H4 (cell line): ENCODE data around the gene EIF2S1. TPM values are rescaled to one million over a fixed set of nuclear protein-coding genes. Genes with fewer than 3 reads are reported as not detected.
"Not testable (repeated sequence)": the region's sequence is repeated elsewhere in the genome, so short reads cannot be mapped to it uniquely, and the experiment has no call there.

Experiments used
- DNase-seq: peaks from one replicate; pipeline ENCODE4 v3.0.0-alpha.2; 2015; ENCODE audit warnings: low spot score
- total RNA-seq: library from RNA; depleted of rRNA; stranded (reverse); fragments of >200 nt; shearing (Covaris generic); gene quantifications from 2 replicates; pipeline ENCODE4 v1.2.3, GENCODE V29; 2014

EIF2S1 gene
- total RNA-seq, 1 experiment from 2014 or later, result 295 TPM

DNA sequence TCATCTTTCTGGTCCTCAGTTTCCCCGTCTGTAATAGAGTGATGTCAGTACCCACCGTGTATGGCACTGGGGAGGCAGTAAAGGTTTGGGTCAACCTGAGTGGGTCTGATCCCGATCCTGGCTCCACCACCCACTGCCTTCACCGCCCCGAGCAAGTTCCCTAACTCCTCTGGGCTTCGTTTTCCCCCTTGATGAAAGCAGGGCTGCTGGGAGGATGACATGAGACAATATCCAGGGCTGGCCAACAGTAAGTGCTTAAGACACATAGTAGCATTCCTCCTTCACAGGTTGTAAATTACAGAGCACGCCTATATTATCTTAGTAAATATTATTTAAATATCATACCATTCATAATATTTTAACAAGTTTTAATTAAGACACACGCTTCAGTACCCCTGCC is 51.2 kb downstream of the EIF2S1 start:
- DNase-seq, result no peak

DNA sequence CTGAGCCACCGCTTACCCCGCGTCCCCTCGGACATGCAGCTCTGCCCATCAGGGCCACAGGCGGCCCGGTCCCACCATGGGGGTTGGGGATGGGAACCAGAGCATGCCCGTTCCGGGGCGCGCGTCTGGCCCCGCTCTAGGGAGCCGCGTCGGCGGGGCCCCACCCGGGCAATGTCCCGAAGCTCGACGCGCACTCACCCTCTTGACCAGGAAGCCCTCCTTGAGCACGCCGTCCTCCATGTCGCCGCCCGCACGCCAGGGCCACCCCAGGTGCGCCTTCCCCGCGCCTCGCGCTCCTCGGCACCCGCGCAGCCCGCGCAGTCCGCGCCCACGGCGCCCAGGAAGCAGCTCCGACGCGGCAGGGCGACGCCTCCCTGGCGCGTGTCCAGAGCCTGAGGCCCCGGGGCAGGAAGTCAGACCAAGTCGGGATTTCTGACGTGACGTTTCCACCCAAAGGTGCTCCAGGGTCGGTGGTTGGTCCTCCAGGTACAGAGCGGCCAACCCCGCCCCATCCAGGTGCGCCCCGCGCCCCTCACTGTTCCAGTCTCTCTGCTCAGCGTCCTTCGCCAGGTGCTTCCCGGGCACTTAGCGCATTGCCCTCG is 51.8 kb downstream of the EIF2S1 start, which contains the start of gene PLEK2:
PLEK2 (minus strand) TSS at position 346 of the 602 bp plus-strand sequence; CDS start at position 240, 106 bp downstream.
- no peak for DNase-seq

DNA sequence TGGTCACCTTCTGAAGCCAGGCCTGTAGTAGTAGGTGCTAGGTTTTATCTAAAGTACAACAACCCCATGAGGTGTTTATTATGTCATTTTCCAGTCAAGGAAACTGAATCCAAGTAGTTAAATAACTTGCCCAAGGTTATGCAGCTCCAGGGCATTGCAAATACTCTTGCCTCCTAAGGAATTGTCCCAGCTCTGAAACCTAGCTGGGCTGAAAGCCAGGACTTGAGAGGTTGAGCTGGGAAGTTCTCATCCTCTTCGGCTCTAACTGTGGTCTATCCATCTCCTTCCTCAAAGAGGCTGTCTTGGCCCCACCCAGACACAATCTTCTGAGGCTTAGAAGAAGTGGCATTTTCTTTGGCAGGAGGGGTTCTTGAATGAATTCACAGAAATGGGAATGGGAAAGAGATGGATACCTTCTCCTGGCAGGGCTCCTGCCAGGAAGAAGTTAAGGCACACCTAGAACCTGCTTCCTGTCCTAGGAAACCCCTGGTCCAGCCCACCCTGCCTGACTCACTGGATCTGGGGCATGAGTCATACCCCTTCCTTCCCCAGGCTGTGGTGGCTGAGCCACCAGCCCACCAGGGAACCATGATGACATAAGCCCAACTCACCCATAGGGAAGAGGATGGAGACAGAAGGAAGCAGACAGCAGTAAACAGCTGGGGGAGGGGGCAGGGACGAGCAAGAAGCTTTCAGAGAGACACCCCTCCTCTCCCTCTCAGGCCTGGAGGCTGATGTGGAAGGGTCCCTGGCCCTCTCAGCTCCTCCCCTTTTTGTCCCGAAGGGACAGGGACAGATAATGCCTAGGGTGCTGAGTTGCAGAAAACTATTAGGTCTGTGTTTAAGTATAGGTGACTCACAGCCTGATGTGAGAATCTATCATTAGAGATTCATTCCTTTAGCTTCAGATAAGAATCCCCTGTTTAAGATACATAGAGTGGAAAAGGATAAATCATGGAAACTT is 54.0 kb downstream of the EIF2S1 start:
- peak; percentile 87 for DNase-seq

DNA sequence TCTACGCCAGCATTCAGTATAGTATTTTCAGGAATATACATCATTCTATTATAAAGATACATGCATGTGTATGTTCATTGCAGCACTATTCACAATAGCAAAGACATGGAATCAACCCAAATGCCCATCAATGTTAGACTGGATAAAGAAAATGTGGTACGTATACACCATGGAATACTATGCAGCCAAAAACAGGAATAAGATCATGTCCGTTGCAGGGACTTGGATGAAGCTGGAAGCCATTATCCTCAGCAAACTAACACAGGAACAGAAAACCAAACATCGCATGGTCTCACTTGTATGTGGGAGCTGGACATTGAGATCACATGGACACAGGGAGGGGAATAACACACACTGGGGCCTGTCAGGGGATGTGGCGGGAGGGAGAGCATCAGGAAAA is 55.5 kb downstream of the EIF2S1 start:
- not testable (repeated sequence) for DNase-seq

DNA sequence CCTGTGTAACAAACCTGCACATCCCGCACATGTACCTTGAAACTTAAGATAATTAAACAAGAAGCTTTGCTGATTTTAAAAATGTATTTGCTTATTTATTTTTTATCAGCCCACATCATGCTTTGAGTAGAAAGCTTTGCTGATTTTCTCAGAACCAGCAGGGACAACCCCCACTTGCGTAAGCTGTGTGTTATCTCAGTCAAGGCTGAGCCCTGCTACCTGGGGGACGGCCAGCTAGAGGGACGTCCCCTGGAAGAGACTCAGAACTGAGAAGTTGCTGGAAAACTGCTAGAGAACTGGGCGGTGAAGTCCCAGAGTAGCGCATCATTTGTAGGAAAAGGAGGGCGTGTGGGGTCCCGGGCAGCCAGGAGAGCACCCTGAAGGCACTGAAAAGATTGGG is 56.0 kb downstream of the EIF2S1 start:
- no peak for DNase-seq

DNA sequence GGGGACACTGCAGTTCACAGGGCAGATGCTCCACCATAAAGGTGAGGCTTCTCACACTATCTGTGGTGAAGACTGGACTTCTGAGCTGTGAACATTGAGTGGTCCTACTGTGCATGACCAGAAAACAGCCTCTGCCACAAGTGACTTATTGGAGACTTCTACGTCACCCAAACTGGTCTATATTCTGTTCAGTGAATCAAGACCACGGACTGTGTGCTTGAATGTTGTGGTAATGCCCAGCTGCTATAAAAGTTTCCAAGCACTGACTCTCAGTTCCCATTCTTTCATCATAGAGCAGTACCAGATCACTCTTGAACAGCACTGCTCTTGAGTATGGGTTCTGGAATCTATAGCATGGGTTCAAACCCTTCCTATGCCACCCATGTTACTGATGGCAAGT is 56.7 kb downstream of the EIF2S1 start:
- no peak for DNase-seq

DNA sequence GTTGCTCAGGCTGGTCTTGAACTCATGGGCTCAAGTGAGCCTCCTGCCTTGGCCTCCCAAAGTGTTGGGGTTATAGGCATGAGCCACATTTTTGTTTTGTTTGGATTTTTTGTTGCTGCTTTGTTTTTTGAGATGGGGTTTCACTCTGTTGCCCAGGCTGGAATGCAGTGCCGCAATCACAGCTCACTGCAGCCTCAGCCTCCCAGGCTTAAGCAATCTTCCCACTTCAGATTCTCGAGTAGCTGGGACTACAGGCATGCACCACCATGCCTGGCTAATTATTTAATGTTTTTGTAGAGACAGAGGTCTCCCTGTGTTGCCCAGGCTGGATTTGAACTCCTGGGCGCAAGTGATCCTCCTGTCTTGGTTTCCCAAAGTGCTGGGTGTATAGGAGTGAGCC is 57.5 kb downstream of the EIF2S1 start:
- DNase-seq, result no peak

DNA sequence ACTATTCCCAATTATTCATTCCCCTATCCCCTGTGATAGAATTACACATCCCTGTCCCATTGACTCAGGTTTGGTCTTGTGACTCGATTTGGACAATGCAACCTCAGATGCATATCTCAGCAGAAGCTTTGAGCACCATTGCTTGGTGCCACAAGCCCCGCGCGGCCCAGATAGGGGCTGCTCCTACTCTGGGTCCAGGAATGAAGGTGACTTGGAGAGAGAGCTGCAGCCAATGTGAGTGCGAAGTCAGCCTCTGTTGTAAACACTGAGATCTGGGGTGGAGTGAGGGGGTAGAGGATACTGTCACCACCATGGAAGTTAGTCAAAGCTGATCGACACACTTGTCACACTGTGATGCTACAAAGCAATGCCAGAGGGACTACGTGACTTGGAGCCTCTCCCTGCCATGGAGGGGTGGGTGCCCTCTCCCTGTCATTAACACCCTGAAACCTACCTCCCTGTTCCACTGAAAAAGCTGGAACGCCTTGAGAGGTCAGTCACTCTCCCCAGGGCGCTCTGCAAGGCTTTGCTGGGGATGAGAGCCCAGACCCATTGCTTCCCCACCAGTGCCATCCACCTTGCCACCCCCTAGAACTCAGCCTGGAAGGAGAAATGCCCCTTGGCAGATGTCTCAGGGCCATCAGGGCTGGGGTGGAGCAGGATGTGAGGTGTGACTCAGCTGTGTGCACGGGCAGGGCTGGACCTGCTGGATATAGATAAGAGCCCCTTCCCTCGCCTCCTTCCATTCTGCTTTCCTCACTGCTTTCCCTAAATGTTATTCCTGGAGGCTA is 58.5 kb downstream of the EIF2S1 start:
- DNase-seq, result peak; percentile 34

DNA sequence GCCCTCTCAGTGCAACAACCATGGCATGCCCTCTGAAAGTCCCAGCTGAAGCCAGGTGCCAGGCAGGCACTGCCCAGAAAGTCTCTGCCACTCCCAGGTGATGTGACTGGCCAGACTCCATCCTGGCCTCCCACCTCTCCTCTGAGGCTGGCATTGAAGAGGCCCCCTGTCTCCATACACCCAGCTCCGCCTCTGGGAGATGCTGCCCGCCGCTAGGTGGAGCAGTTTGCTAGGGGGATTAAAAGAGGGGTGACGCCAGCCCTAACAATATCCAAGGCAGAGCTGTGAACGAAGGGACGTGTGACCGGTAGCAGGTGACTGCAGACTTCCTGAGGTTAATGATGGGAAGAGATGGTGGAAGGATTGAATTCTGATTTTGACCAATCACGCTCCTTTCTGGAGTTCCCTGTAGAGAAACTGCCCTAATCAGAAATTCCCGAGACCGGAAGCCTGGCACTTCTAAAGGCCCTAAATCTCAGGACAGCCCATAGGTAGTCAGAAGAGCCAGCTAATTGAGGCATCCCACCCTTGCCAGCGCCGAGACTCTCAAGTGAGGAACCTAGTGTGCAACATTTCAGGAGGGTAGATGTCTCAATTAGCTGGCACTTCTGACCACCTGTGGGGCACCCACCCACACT is 60.1 kb downstream of the EIF2S1 start:
- DNase-seq, result no peak

DNA sequence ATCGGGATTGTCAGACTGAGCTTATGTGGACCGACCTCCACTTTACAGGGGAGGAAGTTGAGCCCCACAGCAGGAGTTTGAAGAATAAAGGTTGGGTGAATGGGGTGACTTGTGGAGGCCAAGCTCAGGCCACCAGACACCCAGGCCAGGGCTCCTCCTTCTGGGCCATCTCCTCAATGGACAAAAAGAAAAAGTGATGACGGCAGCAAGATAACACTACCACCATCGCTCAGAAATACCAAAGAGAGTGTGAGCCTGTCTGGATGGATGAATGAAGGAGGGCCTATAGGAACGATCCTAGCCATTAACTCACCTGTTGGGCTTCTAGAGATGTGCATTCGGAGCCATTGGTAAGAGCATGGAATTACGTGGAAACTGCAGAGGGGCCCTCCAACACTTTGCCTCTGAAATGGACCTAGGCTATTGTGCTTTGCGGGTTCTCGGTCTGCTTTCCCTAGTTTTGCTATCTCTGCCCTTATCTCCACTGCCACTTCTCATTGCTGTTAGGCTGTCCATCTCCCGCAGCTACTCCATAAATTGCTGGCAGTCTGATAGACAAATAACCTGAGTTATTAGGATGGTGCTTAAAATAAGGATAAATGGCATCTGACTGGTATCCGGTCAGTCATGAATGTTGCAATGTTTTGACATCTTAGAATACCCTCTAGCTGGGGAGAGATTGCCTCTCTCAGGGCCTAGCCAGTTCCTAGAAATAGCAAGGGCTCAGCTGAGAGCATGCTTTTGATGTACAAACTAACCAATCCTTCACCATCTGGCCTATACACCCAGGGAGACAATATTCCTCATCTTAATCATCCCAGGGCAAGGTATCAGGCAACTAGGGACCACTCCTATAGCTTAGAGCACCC is 61.5 kb downstream of the EIF2S1 start:
- no peak for DNase-seq

DNA sequence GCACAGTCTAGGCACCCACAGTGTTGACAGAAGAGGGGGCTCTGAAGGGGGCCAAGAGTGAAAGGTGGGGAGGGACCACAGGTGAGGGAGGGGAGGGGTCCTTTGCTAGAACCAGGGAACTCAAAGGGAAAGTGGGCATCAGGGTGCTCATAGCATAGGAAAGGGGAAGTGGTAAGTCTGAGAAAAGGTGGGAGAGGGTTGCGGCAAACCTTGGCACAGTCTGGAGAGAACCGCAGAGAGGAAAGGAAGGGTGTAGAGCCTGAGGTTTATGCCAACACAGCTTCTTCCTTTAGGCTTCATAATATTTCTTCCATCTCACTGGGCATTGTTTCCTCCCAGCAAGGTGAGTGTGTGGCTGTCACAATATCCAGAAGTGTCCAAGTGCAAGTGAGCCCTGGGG is 63.3 kb downstream of the EIF2S1 start:
- DNase-seq, result no peak

DNA sequence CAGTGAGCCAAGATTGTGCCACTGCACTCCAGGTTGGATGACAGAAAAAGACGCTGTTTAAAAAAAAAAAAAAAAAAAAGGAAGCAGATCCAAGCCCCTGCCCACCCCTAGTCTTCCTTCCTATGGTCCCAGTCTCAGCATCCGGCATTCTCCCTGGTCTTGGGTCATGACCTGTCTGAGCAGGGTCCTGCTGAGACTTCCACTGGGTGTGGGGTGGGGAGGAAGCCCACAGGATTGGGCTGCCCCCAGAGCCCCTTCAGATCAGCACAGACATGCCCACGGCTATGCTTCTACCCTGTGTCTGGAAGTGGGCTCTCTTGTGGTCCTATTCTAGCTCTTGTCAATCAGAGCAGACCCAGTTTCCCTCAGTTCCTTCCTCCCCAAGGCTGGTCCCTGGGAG is 64.4 kb downstream of the EIF2S1 start:
- DNase-seq, result no peak

DNA sequence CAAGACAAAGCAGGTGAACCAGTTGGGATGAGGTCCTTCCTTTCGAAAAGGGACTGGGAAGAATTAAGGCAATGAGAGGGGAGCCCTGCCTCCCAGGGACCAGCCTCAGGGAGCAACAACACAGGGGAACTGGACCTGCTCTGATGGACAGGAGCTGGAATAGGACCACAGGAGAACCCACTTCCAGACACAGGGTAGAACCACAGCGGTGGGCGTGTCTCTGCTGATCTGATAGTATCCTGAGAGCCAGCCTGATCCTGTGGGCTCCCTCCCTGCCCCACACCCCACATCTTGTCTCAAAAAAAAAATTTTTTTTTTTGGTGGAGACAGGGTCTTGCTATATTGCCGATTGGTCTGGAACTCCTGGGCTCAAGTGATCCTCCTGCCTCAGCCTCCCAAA is 65.5 kb downstream of the EIF2S1 start:
- DNase-seq, result no peak

DNA sequence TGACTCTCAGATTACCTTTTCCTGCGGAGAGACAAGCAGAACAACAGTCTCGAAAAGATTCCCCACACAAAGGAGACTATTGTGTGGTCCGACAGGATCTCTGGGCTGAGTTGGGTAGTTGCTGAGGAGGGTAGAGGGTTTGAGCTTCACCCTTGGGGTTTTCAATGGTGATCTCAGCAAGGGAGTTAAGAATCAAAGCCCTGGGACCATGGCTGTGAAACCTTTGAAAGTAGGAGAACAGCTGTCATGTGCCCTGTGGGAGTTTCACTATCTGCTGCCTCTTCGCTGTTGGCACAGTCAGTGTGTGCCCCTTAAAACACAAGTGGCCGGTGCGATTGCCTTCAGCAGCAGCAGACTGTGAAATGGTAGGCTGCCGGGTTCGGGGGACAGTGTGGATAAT is 66.0 kb downstream of the EIF2S1 start:
- DNase-seq, result no peak

DNA sequence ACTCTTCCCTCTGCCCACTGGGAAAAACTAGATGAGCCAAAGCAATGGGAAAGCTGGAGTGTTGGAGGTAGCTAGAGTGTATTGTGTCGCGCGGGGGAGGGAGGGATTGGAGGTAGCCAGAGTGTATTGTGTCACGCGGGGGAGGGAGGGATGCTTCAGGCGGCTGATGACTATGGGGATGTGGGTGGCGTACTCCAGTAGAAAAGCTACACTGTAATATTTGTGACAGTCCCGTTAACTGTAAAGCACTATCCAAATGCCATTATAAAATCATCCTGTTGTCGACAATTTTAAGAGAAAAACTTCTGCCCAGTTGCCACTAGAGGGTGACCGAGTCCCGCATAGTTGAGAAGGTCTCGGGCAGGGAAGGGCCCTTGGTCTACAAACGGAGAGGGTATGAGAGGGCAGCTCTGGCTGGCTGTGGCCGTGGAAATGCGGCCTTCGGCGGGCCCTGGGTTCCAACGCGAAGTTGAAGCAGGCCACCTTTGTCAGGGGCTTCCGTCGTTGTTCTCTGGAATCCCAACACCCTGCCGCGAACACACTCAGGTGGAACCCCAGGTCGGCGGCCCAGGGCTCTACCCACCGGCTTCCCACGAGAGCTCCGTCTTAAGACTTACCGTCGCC is 67.0 kb downstream of the EIF2S1 start:
- DNase-seq, result peak; percentile 78

DNA sequence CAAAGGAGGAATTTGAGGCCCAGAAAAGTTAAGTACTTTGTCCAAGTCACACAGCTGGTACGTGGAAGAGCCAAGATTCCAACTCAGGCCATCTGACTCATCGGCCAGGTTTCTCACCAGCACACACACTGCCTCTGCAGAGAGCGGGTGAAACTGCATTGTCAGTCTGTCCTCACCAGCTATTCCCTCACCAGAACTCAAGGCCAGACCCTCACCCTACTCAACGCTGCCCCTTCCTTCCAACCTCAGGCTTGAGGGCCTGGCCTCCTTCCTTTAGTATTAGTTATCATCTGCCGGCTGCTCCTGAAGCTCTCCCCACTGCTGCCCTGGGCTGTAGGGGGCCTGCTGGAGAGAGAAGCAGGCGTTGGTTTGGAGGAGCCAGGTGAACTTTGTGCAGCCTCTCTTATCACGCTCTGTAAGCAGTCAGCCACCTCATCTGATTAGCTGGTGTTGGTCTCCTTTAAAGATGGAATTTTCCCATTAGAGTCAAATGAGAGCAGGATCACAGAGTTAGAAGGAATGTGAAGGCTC is 68.4 kb downstream of the EIF2S1 start:
- DNase-seq, result peak; percentile 63

DNA sequence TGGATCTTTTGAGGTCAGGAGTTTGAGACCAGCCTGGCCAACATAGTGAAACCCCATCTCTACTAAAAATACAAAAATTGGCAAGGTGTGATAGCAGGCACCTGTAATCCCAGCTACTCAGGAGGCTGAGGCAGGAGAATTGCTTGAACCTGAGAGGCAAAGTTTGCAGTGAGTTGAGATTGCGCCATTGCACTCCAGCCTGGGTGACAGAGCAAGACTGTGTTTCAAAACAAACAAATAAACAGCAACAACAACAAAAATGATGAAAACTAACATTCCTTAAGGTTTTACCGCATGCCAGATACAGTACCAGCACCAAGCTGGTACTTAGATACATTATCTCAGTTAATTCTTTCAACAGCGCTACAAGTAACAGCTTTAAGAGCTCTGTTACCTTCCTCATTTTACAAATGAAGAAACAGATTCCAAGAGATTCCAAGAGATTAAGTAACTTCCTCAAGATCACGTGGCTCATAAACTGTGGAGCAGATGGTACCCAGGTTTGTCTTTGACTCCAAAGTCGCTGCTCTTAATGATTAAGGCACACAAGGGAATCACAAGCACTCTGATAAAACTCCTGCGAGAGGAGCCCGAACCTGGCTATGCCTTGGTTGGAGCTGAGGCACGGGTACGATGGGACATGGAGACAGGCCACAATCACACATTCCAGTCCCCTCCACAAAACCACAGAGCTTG is 69.5 kb downstream of the EIF2S1 start:
- DNase-seq, result no peak

DNA sequence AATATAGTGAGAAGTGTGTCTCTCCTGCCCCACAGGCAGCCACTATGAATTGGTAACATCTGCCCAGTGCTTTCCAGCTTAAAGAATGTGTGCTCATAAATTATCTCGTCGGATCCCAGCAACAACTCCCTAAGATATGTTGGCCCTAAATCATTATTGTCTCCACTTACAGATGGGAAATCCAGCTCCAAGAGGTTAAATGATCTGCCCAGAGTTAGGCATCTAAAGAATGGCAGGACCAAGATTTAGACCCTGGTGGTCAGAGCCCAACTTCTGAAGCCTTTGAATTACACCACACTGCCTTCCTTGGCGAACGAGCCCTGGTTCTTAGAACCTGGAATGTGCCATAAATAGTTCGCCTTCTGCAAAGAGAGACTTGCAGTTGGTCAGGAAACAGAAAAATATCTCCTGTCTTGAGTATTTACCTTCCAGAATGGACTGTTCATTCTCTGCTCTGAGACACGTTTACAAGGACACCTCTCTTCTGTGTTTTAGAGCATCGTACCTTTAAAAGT is 72.0 kb downstream of the EIF2S1 start:
- DNase-seq, result no peak

DNA sequence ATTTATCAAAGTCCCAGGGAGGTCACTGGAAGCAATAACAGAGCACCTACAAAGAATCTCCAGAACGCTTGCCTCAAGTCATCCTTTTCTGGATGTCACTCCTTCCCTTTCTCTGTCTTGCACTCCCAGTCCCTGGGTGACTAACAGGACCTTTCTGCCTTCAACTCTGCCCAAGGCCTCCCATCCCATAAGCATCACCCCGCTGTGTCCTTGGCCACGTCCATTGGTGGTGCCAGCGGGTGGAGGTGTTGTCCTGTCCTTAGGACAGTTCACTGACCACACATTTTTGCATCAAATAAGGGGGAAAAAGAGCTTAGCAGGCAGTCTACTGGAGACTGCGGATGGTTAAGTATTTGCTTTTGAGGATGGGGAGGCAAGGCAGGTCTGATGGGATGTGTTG is 75.5 kb downstream of the EIF2S1 start:
- DNase-seq, result no peak
